ENCODE data around the gene ITGA1.

ITGA1 gene

GRCh38 chr5:52773342-52773741 lies 14.4 kb upstream of the ITGA1 start:
- no peak for DNase-seq

GRCh38 chr5:52774005-52774410 lies 13.7 kb upstream of the ITGA1 start:
- DNase-seq = peak; percentile 13

GRCh38 chr5:52776116-52776515 lies 11.6 kb upstream of the ITGA1 start:
- no peak for DNase-seq

GRCh38 chr5:52777186-52777585 lies 10.5 kb upstream of the ITGA1 start:
- DNase-seq = no peak

GRCh38 chr5:52778781-52779180 lies 8.9 kb upstream of the ITGA1 start:
- no peak for DNase-seq

- DNase-seq = no peak
Observed at GRCh38 chr5:52779213-52779612, 8.5 kb upstream of the ITGA1 start.

GRCh38 chr5:52783226-52783959 lies 4.3 kb upstream of the ITGA1 start:
- no peak for DNase-seq

GRCh38 chr5:52784737-52785136 lies 3.0 kb upstream of the ITGA1 start:
- DNase-seq = no peak

GRCh38 chr5:52786391-52786790 lies 1.3 kb upstream of the ITGA1 start:
- no peak for DNase-seq

GRCh38 chr5:52786949-52787599 lies 642 bp upstream of the ITGA1 start:
- peak; percentile 14 for DNase-seq

- DNase-seq = no peak
Observed at GRCh38 chr5:52788505-52788821, 747 bp downstream of the ITGA1 start.

- DNase-seq = no peak
Observed at GRCh38 chr5:52789378-52789777, 1.7 kb downstream of the ITGA1 start.

GRCh38 chr5:52789851-52790250 lies 2.1 kb downstream of the ITGA1 start:
- DNase-seq = no peak

- DNase-seq = no peak
Observed at GRCh38 chr5:52791366-52791765, 3.6 kb downstream of the ITGA1 start.

- DNase-seq = no peak
Observed at GRCh38 chr5:52794519-52794918, 6.8 kb downstream of the ITGA1 start.

GRCh38 chr5:52796031-52796430 lies 8.3 kb downstream of the ITGA1 start:
- no peak for DNase-seq

GRCh38 chr5:52796516-52797103 lies 8.9 kb downstream of the ITGA1 start:
- no peak for DNase-seq

GRCh38 chr5:52798938-52799337 lies 11.2 kb downstream of the ITGA1 start:
- DNase-seq = no peak

- no peak for DNase-seq
Observed at GRCh38 chr5:52799358-52799982, 11.8 kb downstream of the ITGA1 start.

GRCh38 chr5:52799983-52800393 lies 12.3 kb downstream of the ITGA1 start:
- peak; percentile 95 for DNase-seq

- DNase-seq = no peak
Observed at GRCh38 chr5:52800394-52801213, 12.9 kb downstream of the ITGA1 start.

- peak; percentile 33 for DNase-seq
Observed at GRCh38 chr5:52801329-52801728, 13.6 kb downstream of the ITGA1 start.

Measured in retina (tissue), 1 donor.